Measurements from ENCODE around the gene SOX18.

SOX18 gene

GRCh38 chr20:64052987-64053840, 3.8 kb upstream of the SOX18 start:
- no peak for DNase-seq (ENCODE audit: low spot score)

- DNase-seq (ENCODE audit: low spot score): no peak
These were observed 2.9 kb upstream of the SOX18 start for GRCh38 chr20:64052326-64052722.

GRCh38 chr20:64051561-64052325, 2.3 kb upstream of the SOX18 start:
- DNase-seq (ENCODE audit: low spot score): no peak

- DNase-seq (ENCODE audit: low spot score): no peak
These were observed 1.6 kb upstream of the SOX18 start for GRCh38 chr20:64051033-64051452.

- no peak for DNase-seq (ENCODE audit: low spot score)
These were observed 1.0 kb upstream of the SOX18 start for GRCh38 chr20:64050261-64051032.

- no peak for DNase-seq (ENCODE audit: low spot score)
These were observed 430 bp upstream of the SOX18 start for GRCh38 chr20:64049878-64050260.

GRCh38 chr20:64048402-64049044, 916 bp downstream of the SOX18 start:
- DNase-seq (ENCODE audit: low spot score): no peak

- DNase-seq (ENCODE audit: low spot score): no peak
These were observed 1.5 kb downstream of the SOX18 start for GRCh38 chr20:64047968-64048401.

GRCh38 chr20:64047046-64047389, 2.4 kb downstream of the SOX18 start:
- DNase-seq (ENCODE audit: low spot score): no peak

- no peak for DNase-seq (ENCODE audit: low spot score)
These were observed 4.0 kb downstream of the SOX18 start for GRCh38 chr20:64045346-64046011.

- peak; percentile 80 for DNase-seq (ENCODE audit: low spot score)
These were observed 4.8 kb downstream of the SOX18 start for GRCh38 chr20:64044484-64045247.

GRCh38 chr20:64043768-64044167, 5.7 kb downstream of the SOX18 start:
- DNase-seq (ENCODE audit: low spot score): no peak

GRCh38 chr20:64042054-64042781, 7.2 kb downstream of the SOX18 start:
- DNase-seq (ENCODE audit: low spot score): no peak

GRCh38 chr20:64041781-64042053, 7.7 kb downstream of the SOX18 start:
- DNase-seq (ENCODE audit: low spot score): no peak

- DNase-seq (ENCODE audit: low spot score): peak; percentile 54
These were observed 8.2 kb downstream of the SOX18 start for GRCh38 chr20:64041040-64041780.

GRCh38 chr20:64040231-64041039, 9.0 kb downstream of the SOX18 start:
- no peak for DNase-seq (ENCODE audit: low spot score)

GRCh38 chr20:64039293-64040160, 9.9 kb downstream of the SOX18 start:
- DNase-seq (ENCODE audit: low spot score): no peak

Measured in GM03348 (cell line).